Measurements from ENCODE around the gene CDK19. TPM values are rescaled to one million over a fixed set of nuclear protein-coding genes. Genes with fewer than 3 reads are reported as not detected.

The CDK19 gene
- total and polyA plus RNA-seq, 2 of the 13 experiments (the other 11 are each of a cell fraction or from before 2014, with no cell fraction given): 13.4 to 27.0 TPM

- Histone ChIP-seq H3K4me3 (replicated peaks in 1 of 3; ENCODE audit: insufficient read depth in 1 of 3, low read depth in 2 of 3, low read length in 3 of 3) (no peak overlapping the region), H3K27ac (ENCODE audit: extremely low read length, insufficient read depth, low read length) (no peak overlapping the region), H3K4me1 (ENCODE audit: insufficient read depth, low read length) (peaks cover 23% of the 10 kb centered on the region), H3K36me3 (replicated peaks in 1 of 2; ENCODE audit: control insufficient read depth in 1 of 2, insufficient read depth in 2 of 2, low read length in 2 of 2) (peaks cover 2 to 8% of the 10 kb centered on the region in 2 experiments; a peak in 4 of 5 replicates), H3K4me2 (ENCODE audit: low read depth, low read length) (no peak overlapping the region), H3K9ac (ENCODE audit: insufficient read depth, low read depth, low read length) (no peak overlapping the region), H2AFZ (ENCODE audit: low read length) (no peak overlapping the region), H3K9me3 (ENCODE audit: low read length) (no peaks in the 10 kb centered on the region), H4K20me1 (ENCODE audit: insufficient read depth, low read length) (no peaks in the 10 kb centered on the region), H3K79me2 (ENCODE audit: insufficient read depth, low read length) (peaks cover 13% of the 10 kb centered on the region), H3K27me3 (ENCODE audit: control insufficient read depth in 1 of 2, insufficient read depth in 2 of 2, low read length in 2 of 2) (no peaks in the 10 kb centered on the region)
- intact Hi-C loops (cut with micrococcal nuclease; ENCODE audit: unreplicated experiment) (no loop called here), in situ Hi-C loops (cut with HindIII; ENCODE audit: extremely low pct_ligation_motif_present, low pct_unique_long_range_greater_than_20kb) (no loop called here)
- WGBS (ENCODE audit: low lambda C conversion rate): 92% methylated on average over 1 of the region's 1 CpG
- no peak for FAIRE-seq
- CTCF ChIA-PET (ENCODE audit: low intra/inter-chr PET ratio, low total read pairs): no interaction called here
- no peak for DNase-seq (ENCODE audit: low spot score)
- no peak for ATAC-seq
- no peak for TF ChIP-seq TAF15 (IDR thresholded peaks at IDR 0.05; ENCODE audit: low read depth, low read length, poor library complexity, severe bottlenecking)
- no peak for TF ChIP-seq ZNF282 (IDR thresholded peaks at IDR 0.05; ENCODE audit: partially characterized antibody)
- no peak for TF ChIP-seq ZKSCAN1 (IDR thresholded peaks at IDR 0.05; ENCODE audit: low read length)
- TF ChIP-seq DNMT3B (CRISPR knock-in tag; conservative IDR thresholded peaks at IDR 0.05): no peak
- no peak for TF ChIP-seq RAD21 (CRISPR knock-in tag; IDR thresholded peaks at IDR 0.05)
- no peak for TF ChIP-seq MYNN (CRISPR knock-in tag; IDR thresholded peaks at IDR 0.05; ENCODE audit: low read depth)
- no peak for TF ChIP-seq TRIM24 (CRISPR knock-in tag; IDR thresholded peaks at IDR 0.05)
- TF ChIP-seq PRMT3 (CRISPR knock-in tag; IDR thresholded peaks at IDR 0.05; ENCODE audit: borderline replicate concordance, low read depth): no peak
- TF ChIP-seq FOXM1 (CRISPR knock-in tag; IDR thresholded peaks at IDR 0.05): no peak
- BruUV-seq (replicated peaks): no TSS peak
- POLR2A ChIA-PET: no interaction called here
Measured at GRCh38 chr6:110674096-110674495, 141.2 kb downstream of the CDK19 start.

DNA sequence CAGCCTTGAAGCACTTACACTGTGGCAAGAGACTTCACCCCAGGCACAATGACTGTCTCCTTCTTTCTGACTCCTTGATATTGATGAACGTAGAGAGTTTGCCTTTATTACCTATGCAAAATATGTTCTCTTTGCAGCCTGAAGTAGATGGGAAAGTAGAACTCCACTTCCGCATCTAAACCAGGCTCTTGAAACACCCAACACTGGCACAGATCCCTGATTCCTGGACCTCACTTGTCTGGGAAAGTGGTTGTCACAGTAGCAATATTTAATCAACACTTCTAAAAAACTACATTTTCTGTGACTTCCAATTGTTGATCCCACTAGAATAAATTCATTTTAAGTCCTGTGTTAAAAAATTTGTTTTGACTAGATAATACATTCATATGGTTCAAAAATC, 143.1 kb downstream of the CDK19 start:
- H3K4me2 ChIP-seq (ENCODE audit: low read depth, low read length): no peak overlapping the region
- peaks cover 23% of the 10 kb centered on the region for H3K4me1 ChIP-seq (ENCODE audit: insufficient read depth, low read length)
- H3K27ac ChIP-seq (ENCODE audit: extremely low read length, insufficient read depth, low read length): no peak overlapping the region
- no peaks in the 10 kb centered on the region for H3K27me3 ChIP-seq (ENCODE audit: control insufficient read depth in 1 of 2, insufficient read depth in 2 of 2, low read length in 2 of 2)
- no peaks in the 10 kb centered on the region for H3K9me3 ChIP-seq (ENCODE audit: low read length)
- H3K9ac ChIP-seq (ENCODE audit: insufficient read depth, low read depth, low read length): no peak overlapping the region
- ATAC-seq (no peak), DNase-seq (ENCODE audit: low spot score) (no peak), FAIRE-seq (no peak)
- intact Hi-C loops (cut with micrococcal nuclease; ENCODE audit: unreplicated experiment): no loop called here
- no peak overlapping the region for H3K4me3 ChIP-seq (replicated peaks in 1 of 3; ENCODE audit: insufficient read depth in 1 of 3, low read depth in 2 of 3, low read length in 3 of 3)
- ChIA-PET CTCF (ENCODE audit: low intra/inter-chr PET ratio, low total read pairs) (no interaction called here), POLR2A (interaction anchor here (1.1 kb wide), 1 partner anchor 143 kb away, joined by 3 read pairs; the partner anchor contains the start of gene CDK19)
- BruUV-seq (replicated peaks): no TSS peak
- in situ Hi-C loops (cut with HindIII; ENCODE audit: extremely low pct_ligation_motif_present, low pct_unique_long_range_greater_than_20kb): no loop called here
- TF ChIP-seq KDM4B (CRISPR knock-in tag; IDR thresholded peaks at IDR 0.05): no peak
- TF ChIP-seq ZNF205 (CRISPR knock-in tag; IDR thresholded peaks at IDR 0.05): no peak
- no peak for TF ChIP-seq SMYD3 (CRISPR knock-in tag; IDR thresholded peaks at IDR 0.05)
- TF ChIP-seq STAT5B (CRISPR knock-in tag; IDR thresholded peaks at IDR 0.05): no peak
- no peak for TF ChIP-seq PHF8 (CRISPR knock-in tag; IDR thresholded peaks at IDR 0.05)
- TF ChIP-seq BHLHE40 (IDR thresholded peaks at IDR 0.05; ENCODE audit: low read length): no peak
- H3K36me3 ChIP-seq (replicated peaks in 1 of 2; ENCODE audit: control insufficient read depth in 1 of 2, insufficient read depth in 2 of 2, low read length in 2 of 2): peaks cover 2 to 10% of the 10 kb centered on the region in 2 experiments; a peak in 4 of 5 replicates
- no peaks in the 10 kb centered on the region for H4K20me1 ChIP-seq (ENCODE audit: insufficient read depth, low read length)
- H3K79me2 ChIP-seq (ENCODE audit: insufficient read depth, low read length): peaks cover 4% of the 10 kb centered on the region
- H2AFZ ChIP-seq (ENCODE audit: low read length): no peak overlapping the region
- 93% methylated on average over 2 of the region's 2 CpGs for WGBS (ENCODE audit: low lambda C conversion rate)

Data from HepG2 (cell line).